GM18873 (cell line): Measurements from ENCODE around the gene PHLDA2.

Source experiments
- ATAC-seq: cut with Tn5 transposase; IDR thresholded peaks from one replicate; pipeline ENCODE4 v1.9.1; 2021; ENCODE audit warnings: mild to moderate bottlenecking, moderate library complexity, moderate number of reproducible peaks; ENCODE audit not compliant: unreplicated experiment, low FRiP score

Gene PHLDA2

DNA sequence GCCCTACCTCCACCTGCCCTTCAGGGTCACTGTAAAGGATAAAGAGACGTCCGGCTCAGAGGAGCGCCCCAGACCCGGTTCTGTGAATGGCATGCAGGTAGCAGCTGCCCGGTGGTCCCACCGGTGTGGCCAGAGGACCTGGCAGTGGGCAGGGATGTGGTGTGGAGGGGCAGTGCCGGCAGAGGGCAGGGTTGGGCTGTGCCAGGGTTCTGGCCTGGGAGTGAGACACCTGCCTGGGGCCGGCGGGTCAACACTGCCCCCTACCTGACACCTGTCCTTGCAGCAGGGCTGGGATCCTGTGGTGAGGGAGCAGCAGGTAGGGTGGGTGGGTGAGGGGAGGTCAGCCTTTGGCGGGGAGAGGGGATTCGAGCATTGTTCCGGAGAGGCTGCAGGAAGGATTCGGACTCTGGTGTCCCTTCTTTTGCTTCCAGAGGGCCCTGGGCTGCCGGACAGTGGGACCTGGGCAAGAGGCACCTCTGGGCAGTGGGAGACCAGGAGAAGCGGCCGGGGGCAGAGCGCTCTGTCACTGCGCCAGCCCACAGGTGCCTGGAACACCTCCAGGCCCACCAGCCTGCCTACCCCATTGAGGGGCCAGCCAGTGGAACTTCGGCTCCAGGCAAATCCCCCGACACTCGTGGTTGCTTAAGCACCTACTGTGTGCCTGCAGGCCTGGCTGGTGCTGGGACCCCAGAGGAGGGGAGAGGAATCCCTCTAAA lies 1.6 kb upstream of the PHLDA2 start:
- ATAC-seq: no peak

DNA sequence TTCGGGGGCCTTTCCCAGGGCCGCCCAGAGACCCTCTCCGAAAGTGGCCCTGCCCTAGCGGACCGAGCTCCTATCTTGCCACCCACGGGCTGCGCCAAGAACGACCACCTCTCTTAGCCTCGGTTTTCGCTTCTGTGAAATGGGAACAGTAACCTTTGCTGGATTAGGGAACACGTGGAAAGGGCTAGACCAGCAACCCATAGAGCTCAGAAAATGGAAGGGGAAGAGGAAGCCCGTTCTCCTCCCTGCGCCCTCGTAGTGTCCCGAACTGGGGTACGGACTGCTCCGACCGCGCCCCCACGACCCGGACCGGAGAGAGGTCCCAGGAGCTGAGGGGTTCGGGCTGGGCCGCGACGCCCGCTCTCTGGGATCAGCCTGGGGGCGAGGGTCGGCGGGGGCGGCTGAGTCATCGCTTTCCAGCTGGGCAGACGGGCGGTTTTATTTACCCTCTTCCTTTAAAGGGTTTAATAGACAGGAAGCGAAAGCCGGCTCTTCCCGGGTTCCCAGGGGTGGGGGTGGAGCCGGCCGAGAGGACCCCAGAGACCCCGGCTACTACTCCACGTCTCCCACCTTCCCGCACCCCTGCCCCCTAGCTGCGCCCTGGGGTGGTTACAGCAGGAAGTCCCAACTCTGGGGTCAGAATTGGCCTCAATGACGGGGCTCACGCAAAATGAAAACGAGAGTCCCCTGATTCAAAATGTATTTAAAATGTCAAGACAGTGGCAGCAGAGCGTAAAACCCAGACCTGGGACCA lies 907 bp upstream of the PHLDA2 start:
- ATAC-seq: no peak

DNA sequence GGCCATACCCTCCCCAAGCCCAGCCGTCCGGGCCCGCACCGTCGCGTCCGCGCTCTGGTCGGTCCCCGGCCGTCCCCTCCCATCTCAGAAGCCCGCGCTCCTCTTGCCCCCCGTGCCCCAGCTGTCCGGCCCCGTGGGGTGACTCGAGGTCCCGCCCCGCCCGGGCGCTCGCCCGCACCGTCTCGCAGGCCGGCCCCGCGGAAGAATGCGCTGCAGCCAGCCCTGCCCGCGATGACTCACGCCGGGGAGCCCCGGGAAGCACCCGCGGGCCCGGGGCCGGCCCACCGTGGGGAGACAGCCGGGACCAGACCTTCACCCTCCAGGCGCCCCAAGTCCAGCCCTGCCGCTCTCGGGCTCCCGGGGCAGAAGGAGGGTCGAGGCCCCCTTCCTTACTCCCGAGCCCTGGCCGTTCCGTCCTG lies 320 bp upstream of the PHLDA2 start:
- no peak for ATAC-seq

DNA sequence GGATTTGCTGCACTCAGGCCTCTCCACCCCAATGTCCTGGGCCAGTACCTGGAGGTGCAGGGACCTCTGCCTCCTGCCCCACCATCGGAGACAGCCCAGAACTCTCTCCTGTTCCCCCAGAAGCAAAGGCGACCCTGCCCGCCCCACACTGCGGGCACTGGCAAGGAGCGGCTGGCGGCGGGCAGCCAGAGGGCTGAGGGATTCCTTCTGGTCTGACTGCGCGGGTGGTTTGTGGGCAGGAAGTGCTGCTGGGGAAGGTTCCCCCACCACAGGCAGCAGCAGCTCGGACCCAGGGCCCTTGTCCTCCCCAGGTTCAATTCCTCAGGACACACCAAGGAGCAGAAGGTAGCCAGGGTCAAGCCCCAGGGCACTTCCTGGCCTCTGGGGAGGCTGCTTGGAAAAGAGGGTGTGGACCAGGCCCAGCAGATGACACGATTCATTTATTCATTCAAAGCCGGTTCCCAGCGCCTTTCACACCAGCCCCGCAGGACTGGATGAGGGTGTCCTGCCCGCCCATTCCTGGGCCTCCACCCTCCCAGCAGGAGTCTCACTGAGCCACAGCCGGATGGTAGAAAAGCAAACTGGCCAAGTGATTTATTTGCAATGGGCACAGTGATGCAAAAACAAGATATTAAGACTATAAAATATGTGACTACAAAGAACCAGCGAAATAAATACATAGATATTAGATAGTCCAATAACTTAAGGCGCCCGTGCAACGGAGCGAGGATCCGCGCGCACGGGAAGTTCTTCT lies 1.2 kb downstream of the PHLDA2 start:
- ATAC-seq: no peak

DNA sequence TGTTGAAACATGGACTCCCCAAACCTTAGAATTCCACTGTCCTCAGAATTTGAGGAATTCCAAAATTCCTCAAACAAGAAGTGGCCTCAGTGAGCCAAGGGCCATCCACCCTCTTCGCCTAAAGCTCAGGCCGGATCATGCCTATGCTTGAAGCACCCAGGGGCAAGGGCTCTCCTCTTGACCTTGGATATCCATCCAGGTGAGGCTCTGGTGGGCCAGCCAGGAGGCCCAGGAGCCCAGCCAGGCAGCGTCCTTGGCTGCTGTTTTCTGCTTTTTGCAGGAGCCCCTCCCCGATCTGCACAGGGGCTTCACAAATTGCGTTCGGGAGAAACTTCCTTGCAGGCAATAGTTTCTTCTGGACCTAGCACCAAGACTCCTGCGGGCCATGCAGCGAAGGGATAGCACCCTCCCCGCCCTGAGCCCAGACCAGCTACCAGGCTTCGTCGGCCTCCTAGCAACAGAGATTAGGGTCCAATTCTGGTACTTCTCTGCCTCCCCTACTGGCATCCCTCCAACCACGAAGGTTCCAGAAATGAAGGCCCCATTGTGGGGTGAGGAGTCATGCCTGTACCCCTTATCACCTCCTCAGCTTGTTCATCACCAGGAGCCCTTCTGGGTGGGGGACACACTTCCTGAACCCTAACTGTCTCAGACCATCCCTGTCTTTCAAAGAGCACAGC lies 2.0 kb downstream of the PHLDA2 start:
- no peak for ATAC-seq

DNA sequence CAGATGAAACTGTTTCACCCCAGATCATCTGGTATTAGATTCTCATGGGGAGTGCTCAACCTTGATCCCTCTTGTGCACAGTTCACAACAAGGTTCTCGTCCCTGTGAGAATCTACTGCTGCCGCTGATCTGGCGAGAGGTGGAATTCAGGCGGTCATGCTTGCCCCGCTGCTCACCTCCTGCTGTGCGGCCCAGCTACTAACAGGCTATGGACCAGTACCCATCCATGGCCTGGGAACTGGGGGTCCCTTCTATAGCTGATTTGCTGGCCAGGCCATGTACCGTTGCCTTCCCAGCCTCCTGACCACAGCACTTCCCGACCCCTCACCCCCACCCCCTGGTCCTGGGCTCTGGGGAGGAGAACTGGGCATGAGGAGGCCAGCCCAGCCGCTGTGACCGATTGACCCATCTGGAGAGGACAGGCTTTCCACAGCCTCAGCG lies 2.6 kb downstream of the PHLDA2 start:
- no peak for ATAC-seq

DNA sequence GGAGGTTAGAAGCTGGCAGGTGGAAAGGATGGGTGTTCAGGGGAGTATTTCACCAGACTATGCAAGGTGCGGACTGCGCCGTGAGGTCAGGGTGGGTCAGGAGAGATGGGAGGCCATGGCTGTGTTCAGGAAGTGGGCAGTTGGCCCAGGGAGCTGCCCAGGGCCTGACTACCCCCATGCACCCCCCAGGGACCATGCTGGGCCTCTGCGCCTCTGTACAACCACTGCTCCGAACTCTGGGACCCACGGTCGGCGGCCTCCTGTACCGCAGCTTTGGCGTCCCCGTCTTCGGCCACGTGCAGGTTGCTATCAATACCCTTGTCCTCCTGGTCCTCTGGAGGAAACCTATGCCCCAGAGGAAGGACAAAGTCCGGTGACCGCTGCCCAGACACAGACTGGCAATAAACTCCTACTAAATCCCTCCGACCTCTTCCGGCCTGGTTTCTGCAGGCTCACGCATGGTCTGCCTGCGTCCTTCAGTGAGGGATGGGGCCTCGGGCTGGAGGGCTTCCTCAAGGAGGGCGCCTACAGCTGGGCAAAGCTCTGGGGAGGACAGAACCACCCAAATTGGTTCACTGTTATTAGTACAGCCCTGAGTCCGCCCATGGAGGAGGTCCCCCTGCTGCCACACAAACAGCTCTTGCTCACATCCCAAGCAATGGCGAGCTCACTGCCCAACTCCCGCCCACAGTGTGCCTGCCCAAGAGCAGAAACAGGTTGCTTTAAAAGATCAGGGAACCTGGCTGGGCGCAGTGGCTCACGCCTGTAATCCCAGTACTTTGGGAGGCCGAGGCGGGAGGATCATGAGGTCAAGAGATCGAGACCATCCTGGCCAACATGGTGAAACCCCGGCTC lies 4.2 kb downstream of the PHLDA2 start:
- no peak for ATAC-seq

DNA sequence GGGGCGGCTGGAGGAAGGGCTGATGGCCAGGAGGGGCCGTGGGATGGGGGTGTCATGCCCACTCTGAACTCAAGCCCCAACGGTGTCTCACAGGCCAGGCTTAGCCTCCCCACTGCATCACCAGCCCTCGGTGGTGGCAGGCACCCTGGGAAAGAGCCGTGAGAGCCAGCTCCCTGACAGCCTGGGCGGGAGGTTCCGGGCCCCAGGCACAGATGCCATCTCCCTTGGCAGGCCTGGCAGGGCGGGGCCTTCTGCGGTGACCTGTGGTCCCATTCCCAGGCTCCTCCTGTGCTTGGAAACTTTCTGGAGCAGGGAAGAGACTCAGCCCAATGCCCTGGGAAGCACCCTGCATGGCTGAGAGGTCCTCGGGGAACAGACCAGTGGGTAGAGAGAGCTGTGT lies 4.8 kb downstream of the PHLDA2 start:
- no peak for ATAC-seq

DNA sequence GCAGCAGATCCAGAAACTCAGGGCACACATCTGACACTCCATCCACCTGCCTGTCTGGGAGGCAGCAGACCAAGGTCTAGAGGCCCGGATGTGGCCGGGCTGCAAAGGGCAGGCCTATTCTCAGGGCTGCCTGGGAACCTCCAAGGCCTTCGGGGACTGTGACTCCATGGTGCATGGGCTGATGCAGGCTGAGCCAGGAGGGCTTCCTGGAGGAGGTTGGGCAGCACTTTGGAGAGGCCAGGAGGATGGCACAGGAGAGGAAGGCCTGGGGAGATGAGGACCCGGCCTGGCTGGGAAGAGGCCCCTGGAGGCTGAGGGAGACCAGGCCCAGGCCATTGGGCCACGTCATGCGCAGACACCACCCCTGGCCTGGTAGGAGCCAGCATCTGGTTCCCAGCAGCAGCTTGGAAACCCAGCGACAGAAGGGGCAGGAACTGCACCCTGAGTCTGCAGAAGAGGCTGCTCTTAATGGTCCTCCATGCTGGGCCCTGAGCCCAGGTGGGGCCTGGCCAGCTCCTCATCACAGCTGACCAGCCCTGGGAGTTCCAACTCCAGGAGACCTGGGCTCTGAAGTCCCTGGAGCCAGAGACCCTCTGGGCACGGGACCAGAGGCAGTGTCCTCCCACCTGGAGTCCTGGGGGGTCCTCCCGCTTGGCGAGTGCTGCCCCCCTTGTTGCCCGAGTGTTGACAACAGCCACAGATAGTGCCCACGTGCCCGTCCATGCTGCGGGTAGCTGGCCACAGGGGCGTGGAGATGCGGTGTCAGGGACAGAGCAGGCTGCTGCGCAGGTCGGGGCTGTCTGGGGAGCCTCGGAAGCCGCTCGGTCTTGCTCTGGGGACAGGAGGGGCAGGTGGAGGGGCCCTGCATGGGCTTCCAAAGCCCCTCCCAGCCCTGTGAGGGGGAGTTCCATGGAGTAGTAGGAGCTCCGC lies 5.5 kb downstream of the PHLDA2 start:
- ATAC-seq: no peak

DNA sequence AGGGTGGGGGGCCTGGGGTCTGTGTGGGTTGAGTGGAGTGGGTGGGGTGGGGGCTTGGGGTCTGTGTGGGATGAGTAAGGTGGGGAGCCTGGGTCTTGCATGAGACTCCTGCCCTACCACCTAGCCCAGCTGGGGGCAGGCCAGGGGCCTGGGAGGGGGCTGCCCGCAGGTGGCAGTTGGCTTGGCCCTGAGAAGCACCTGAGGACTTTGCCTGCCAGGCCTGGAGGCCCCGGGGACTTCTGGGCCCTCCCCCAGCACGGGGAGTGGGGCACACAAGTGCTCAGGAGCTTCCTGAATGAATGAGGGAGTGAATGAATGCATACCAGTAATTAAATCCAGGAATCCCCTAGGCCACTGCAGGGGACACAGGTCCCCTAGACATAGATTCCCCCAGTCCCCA lies 6.6 kb downstream of the PHLDA2 start:
- no peak for ATAC-seq

DNA sequence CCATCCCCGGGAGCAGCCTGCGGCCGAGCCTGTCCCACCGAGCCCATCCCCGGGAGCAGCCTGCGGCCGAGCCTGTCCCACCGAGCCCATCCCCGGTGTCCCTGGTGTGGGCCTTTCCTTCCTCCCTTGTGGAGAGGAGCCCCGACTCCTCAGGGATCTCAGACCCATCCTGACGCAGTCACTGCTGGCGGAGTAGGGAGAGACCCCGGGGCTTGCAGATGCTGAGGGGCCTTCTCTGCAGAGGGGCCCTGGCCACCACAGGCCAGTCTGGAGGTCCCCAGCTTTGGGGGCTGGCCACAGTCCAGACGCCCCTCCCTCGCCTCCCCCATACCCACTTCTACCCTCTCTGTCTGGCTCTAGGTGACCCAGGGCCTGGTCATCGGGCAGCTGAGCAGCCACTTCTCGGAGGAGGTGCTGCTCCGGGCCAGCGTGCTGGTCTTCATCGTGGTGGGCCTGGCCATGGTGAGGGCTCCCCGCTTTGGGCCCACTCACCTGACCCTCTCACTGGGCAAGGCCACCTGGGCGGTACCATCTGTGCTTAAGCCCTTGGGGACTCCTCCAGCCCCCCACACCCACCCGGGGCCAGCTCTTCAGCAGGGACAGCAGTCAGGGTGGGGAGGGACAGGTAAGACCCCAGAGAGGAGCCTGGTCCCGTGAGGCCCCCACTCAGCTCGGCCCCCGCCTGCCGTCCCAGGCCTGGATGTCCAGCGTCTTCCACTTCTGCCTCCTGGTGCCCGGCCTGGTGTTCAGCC lies 7.3 kb downstream of the PHLDA2 start:
- ATAC-seq: no peak

DNA sequence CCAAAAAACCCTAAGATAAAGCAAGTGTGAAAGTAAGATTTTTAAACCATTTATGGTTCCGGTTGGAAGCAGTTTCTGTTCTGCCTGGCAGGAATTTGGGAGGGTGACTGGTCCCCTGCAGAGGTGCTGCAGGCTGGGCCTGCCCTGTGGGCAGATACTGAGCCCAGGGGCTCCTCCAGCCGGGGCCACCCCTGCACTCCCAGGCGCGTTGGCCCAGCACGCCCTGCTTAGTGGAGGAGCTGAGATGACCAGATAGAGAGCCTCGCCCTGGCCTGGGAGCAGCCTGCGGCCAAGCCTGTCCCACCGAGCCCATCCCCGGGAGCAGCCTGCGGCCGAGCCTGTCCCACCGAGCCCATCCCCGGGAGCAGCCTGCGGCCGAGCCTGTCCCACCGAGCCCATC lies 8.0 kb downstream of the PHLDA2 start:
- no peak for ATAC-seq

DNA sequence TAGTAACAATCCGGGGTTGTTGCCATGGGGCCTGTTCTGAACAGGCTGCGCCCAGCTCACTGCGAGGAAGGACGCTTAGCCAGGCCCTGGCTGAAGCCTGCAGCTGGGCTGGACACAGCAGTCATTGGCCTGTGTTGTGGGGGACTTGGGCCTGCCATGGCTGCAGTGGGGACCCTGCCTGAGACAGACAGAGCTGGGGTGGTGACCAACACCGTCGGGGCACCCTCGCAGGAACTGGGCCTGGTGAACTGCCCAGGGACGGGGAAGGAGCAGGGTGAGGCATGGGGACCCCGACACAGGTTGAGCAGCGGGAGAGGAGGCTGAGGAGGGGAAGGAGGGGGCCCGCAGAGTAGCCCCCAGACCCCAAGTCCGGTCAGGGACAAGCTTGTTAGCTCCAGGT lies 8.9 kb downstream of the PHLDA2 start:
- ATAC-seq: no peak

DNA sequence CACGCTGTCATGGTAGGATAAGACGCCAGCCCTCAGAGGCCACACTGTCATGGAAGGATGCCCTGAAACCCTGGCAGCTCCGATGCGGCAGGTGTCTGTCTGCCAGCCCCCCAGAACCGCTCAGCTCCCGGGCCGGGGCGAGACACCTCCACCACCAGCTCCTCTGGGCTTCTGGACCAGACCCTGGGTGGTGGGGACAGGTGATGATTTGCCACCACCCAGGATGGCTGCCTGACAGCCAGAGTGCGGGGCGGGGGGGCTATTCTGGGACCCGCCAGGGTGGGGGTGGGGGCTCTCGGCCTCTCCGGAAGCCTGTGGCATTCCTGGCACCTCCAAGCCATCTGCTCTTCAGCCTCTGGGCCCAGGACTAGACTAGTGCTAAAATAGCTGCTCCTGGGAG lies 9.4 kb downstream of the PHLDA2 start:
- no peak for ATAC-seq

DNA sequence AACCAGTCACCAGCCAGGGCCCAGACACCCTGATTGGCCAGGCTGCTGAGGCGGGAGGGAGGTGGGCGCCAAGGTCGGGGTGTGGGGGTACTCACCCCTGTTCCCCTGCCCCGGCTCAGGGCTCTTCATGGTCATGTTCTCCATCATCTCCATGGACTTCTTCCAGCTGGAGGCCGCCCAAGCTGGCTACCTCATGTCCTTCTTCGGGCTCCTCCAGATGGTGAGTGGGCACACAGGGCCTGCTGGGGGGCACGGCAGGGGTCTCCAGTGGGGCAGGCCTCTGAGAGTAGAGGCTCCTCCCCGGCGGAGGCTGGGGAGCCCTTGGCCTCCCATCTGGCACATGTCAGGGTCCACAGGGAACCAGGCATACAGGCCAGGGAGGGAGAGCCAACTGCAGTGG lies 10.0 kb downstream of the PHLDA2 start:
- no peak for ATAC-seq

DNA sequence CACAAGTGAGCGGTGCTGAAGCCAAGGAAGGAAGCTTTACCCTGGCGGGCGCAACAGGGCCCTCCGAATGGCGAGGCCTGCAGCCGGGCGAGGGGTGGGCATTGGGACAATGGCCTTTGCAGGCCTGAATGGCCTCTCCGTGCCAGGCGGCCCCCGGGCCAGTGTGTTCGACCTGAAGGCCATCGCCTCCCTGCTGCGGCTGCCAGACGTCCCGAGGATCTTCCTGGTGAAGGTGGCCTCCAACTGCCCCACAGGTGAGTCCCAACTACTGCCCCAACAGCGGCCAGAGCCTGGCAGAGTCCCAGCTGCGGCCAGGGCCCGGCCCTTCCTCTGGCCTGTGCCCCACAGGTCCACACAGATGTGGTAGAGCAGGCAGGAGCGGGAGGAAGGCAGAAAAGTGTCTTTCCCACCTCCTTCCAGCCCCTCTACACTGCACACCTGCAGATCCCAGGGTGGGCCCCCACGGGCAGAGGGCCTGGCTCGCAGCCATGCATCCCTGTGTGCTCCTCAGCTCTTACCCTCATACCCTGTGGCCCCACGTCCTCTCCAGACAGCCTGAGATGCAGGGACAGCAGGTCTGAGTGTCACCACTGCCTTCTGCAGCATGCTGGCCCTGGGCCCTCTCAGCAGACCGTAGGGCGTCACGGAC lies 11.3 kb downstream of the PHLDA2 start:
- ATAC-seq: no peak

DNA sequence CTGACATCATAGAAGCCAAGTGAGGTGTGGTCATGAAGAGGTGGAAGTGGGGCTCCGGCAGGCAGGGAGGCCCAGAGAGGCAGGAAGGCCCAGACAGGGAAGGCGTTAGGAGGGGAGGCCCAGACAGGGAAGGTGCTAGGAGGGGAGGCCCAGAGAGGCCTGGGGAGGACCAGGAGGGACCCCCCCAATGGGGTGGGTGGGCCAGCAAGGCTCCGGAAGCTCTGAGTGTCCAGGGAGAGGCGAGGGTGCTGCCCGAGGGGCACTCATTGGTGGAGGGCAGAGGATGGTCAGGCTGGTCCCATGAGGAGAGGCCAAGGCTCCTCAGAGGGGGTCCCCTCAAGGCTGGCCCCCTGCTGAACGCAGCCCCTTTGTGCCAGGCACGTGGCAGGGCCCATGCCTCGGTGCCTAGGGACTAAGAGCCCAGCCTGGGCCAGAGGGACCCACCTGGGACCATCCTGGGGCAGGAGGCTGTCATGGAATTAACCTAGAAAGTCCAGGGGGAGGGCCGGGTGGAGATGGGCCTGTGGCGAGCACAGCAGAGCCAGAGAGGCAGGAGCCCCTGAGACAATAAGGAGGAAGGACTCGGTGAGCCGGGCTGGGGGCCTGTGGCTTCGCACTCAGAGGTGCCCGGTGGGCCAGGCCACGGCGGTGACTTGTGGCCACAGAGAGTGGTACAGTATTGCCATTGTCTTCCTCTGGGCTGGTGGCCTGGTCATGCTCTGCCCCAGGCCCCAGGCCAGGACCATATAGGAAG lies 12.2 kb downstream of the PHLDA2 start:
- no peak for ATAC-seq
